ENCODE measurements around the gene CMYA5.

DNA sequence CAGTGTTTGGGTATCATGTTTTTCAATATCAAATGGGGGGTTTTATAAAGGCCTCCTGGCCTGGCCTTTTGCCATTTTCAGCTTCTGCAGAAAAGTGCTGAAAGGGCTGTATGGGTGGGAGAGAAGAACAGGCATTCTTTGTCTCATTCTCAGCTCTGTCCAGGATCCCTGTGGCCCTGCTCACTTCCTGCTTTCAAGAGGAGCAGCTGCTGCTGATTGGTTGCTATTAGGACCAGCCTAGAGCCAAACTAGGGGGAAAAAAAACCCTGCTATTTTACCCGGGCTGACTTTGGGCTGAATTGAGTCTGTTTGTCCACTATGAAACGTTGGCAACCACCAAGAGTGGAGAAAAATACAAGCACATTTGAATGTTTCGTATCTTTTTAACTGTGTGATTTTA lies 117.1 kb downstream of the CMYA5 start:
- TF ChIP-seq, protein P1, sequence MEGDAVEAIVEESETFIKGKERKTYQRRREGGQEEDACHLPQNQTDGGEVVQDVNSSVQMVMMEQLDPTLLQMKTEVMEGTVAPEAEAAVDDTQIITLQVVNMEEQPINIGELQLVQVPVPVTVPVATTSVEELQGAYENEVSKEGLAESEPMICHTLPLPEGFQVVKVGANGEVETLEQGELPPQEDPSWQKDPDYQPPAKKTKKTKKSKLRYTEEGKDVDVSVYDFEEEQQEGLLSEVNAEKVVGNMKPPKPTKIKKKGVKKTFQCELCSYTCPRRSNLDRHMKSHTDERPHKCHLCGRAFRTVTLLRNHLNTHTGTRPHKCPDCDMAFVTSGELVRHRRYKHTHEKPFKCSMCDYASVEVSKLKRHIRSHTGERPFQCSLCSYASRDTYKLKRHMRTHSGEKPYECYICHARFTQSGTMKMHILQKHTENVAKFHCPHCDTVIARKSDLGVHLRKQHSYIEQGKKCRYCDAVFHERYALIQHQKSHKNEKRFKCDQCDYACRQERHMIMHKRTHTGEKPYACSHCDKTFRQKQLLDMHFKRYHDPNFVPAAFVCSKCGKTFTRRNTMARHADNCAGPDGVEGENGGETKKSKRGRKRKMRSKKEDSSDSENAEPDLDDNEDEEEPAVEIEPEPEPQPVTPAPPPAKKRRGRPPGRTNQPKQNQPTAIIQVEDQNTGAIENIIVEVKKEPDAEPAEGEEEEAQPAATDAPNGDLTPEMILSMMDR (IDR thresholded peaks at IDR 0.05): no peak
- TF ChIP-seq POLR2A (IDR thresholded peaks at IDR 0.05): no peak
